Stimulated activated naive CD4-positive, alpha-beta T cell treated with Interleukin-2 at 50 U/mL for 16 hours (primary cell): ENCODE results near the gene LGALS7.
"Not testable (repeated sequence)": the region's sequence is repeated elsewhere in the genome, so short reads cannot be mapped to it uniquely, and the experiment has no call there.

Experiments
- DNase-seq: peaks from one replicate; lab custom pipeline; 2025; lab: John Stamatoyannopoulos, UW

Gene LGALS7

DNA sequence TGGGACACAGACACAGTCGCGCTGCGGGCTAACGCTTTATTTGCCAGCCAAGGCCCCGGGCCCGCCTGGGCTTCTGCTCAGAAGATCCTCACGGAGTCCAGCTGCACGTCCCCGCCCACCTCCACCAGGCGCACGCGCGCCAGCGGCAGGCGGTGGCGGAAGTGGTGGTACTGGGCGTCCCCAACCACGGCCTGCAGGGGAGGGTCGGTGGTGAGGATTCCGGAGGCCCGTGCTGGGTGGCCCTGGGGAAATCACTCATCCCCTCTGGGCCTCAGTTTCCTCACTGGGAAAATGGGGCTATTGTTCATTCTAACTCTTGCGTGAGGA is 2.4 kb downstream of the LGALS7 start:
- not testable (repeated sequence) for DNase-seq

DNA sequence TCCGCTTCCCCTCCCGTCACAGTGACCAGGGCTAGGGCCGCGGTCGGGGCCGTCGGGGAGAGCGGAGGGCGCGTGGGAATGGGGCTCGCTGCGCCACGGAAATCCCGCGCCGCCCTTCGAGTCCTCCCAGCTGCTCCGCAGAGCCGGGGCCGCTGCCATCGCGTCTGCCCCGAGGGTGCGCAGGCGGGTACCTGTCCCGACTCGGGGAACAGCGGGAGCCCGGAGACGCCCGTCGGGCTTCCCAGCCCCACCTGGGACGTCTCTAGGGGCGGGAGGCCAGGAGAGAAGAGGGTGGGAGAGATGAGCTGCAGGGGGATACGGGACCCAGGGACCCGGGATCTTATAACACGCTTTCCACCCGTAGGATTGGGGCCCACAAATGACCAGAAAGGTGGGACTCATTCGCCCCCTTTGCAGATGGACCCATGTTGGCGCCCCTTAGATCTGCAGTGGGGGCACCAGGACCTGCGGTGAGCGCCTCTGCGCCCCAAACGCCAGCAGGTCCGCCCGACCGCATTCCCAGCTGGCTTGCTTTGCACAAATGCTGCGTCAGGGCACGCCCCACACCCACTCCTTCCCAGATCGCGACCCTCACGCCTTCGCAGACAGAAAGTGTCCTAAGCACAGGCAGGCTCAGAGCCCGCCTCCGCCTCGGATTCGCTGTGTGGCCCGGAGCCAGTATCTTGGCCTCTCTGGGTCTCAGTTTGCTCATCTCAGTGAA is 2.9 kb downstream of the LGALS7 start:
- not testable (repeated sequence) for DNase-seq

DNA sequence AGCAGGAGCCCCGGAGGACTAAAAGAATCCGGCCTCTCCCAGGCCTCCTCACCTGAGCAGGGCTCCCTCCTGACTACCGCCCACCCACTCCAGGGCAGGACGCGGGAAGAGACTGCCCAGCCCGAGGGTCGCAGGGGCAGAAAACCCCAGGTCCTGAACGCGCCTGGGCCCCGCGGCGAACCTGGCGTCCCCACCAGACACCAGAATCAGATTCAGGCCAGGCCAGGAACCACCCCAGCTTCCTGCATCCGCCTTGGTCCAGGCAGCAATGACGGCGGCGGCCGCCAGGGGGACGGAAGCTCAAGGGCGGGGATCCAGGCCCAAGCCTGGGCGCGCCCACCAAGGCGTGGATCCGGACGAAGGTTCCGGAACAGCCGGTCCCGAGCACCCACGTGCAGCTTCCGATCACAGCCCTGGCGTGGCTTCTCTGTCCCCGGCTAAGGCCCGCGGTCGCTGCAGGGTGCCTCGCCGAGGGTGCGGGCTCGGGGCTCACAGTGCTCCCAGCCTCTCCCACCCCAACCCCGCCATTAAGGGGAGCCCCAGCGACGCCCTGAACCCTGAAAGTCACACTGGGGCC is 3.6 kb downstream of the LGALS7 start:
- DNase-seq = peak; percentile 84

DNA sequence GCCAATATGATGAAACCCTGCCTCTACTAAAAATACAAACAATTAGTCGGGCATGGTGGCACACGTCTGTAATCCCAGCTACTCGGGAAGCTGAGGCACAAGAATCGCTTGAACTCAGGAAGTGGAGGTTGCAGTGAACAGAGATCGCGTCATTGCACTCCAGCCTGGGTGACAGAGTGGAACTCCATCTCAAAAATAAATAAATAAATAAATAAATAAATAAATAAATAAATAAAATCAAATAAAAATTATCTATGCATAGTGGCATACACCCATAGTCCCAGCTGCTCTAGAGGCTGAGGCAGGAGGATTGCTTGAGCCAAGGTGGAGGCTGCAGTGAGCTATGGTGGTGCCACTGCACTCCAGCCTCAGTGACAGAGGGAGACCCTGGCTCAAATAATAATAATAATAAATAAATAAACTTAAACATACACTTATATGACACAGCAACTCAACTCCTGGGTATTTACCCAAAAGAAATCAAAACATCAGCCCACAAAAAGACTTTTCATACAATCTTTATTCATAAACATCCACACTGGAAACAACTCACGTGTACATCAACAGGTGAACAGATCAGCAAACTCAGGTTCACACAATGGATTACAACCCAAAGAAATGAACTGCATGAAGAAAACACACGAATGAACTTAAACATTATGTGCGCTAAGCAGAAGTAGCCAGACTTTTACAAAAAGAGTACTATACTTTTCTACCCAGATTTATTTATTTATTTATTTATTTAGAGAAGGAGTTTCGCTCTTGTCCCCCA is 6.9 kb downstream of the LGALS7 start:
- no peak for DNase-seq

DNA sequence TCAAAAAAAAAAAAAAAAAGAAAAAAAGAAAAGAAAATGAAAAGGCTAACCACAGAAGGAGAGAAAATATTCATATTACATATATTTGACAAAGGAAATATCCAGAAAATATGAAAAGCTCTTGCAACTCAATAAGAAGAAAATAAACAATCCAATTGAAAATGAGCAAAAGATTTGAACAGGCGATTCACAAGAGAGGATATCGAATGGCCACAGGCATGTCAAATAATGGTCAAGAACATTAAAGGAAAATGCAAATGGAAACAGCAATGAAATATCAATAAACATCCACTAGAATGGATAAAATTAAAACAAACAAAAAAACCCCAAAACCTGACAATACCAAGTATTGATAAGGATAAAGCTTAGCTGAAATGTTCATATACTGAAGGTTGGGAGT is 8.1 kb downstream of the LGALS7 start:
- no peak for DNase-seq

DNA sequence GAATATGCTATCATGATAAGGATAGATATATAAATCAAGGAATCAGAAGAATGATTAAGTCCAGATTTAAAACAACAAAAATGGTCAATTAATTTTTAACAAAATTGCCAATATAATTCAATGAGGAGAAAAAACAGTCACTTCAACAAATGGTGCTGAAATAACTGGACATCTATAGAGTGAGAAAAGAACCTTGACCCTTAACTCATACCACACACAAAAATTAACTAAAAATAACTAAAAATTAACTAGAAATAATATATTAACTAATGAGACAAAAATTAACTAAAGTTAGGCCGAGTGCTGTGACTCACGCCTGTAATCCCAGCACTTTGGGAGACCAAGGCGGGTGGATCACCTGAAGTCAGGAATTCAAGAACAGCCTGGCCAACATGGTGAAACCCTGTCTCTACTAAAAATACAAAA is 9.5 kb downstream of the LGALS7 start:
- no peak for DNase-seq

DNA sequence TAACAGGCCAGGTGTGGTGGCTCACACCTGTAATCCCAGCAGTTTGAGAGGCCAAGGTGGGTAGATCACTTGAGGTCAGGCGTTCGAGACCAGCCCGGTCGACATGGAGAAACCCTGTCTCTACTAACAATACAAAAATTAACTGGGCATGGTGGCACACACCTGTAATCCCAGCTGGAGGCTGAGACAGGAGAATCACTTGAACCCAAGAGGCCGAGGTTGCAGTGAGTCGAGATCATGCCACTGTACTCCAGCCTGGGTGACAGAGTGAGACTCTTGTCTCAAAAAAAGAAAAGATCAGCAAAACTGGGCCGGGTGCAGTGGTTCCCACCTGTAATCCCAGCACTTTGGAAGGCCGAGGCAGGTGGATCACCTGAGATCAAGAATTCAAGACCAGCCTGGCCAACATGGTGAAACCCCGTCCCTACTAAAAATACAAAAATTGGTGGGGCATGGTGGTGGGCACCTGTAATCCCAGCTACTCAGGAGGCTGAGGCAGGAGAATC is 11.4 kb downstream of the LGALS7 start:
- not testable (repeated sequence) for DNase-seq

DNA sequence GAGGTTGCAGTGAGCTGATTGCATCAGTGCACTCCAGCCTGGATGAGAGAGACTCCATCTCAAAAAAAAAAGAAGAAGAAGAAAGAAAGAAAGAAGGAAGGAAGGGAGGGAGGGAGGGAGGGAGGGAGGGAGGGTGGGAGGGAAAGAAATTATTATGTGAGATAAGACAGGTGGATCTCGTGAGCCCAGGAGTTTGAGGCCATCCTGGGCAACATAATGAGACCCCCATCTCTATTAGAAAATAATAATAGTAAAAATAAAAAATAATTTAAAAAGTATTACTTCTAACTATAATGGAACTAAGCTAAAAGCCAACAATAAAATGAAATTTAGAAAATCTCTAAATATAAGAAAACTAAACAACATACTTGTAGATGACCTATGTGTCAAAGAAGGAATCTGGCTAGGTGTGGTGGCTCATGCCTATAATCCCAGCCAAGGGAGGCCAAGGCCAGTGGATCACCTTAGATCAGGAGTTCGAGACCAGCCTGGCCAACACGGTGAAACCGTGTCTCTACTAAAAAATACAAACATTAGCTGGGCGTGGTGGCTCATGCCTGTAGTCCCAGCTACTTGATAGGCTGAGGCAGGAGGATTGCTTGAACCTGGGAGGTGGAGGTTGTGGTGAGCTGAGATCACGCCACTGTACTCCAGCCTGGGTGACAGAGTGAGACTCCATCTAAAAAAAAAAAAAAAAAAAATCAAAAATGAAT is 12.4 kb downstream of the LGALS7 start:
- not testable (repeated sequence) for DNase-seq

DNA sequence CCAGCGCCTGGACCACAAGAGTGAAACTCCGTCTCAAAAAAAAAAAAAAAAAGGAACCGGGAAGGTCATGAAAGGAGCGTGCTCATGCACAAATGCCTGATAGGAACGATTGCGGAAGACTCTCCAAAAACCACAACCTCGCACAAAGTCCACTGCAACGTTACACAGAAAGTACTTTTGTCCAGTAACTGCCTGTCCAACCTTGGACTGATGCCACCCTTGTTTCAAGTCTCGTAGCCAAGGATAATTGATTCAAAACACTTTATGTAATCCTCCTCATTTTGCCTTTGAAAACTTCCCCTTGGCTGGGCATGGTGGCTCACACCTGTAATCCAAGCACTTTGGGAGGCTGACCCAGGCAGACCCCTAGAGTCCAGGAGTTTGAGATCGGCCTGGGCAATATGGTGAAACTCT is 13.7 kb downstream of the LGALS7 start:
- DNase-seq = no peak

DNA sequence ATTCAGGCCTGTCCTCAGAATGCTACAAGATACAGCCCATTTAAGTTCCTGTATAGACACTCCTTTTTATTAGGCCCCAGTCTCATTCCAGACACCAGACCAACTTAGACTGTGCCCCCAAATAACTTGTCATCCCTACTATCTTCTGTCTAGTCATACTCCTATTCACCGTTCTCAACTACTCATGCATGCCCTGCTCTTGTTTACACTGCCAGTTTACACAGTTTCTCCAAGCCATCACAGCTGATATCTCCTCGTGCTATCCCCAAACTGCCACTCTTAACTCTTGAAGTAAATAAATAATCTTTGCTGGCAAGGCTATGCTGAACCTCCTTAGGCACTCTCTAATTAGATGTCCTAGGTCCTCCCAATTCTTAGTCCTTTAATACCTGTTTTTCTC is 19.1 kb downstream of the LGALS7 start:
- DNase-seq = not testable (repeated sequence)

DNA sequence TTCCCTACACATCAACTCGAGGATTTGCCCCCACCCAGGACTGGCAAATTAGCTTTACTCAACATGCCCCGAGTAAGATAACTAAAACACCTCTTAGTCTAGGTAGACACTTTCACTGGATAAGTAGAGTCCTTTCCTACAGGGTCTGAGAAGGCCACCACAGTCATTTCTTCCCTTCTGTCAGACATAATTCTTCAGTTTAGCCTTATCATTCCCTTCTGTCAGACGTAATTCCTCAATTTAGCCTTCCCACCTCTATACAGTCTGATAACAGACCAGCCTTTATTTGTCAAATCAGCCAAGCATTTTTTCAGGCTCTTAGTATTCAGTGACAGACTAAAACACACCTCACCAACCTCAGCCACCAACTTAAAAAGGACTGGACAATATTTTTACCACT is 19.5 kb downstream of the LGALS7 start:
- DNase-seq = not testable (repeated sequence)

DNA sequence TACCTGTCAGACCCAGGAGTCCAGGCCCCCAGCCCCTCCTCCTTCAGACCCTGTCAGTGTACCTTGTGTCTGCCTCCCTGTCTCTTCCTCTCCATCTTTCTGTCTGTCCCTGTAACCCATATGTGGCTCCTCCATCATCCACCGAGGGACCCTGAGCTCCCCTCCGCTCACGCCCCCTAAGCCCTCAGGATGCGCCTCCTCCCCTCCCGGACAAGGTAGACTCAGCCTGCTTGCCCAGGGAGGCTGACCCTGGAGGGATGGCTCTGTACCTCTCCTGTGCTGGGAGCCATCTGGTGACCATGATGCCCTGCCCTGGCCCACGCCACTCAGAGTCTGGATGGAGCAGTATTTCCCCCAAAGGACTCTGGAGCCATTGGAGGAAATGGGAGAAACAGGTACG is 28.0 kb downstream of the LGALS7 start:
- no peak for DNase-seq

DNA sequence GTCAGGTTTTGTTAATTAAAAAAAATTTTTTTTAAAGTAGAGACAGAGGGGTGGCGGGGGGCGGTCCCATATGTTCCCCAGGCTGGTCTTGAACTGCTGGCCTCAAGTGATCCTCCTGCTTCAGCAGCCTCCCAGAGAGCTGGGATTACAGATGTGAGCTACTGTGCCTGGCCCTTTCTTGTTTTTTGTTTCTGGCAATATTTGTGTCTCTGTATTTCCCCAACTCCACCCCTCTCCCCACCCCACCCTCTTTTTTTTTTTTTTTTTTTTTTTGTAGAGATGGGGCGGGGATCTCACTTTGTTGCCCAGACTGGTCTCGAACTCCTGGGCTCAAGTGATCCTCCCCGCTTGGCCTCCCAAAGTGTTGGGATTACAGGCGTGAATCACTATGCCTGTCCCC is 28.4 kb downstream of the LGALS7 start:
- no peak for DNase-seq

DNA sequence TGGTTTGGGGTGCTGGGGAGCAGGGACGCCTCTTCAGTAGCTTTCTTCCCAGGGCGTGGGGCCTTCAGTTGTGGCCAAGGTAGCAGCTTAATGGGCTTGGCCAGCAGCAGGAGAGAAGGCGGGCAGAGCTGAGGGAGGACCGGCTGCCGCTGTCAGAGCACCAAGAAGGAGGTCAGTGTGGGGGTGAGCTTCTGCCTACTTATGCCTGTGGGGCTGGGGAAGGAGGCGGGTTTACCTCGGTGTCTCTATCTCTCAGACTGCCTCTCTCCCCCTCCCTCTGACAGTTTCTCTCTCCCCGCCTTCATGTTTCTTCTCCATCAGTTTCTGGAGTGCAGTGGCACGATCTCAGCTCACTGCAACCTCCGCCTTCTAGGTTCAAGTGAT is 29.0 kb downstream of the LGALS7 start, which contains the start of gene CAPN12:
Gene CAPN12, minus strand, starts transcription at position 177 of the 384 bp plus-strand sequence. CDS start 309 bp downstream, outside the sequence.
- no peak for DNase-seq

DNA sequence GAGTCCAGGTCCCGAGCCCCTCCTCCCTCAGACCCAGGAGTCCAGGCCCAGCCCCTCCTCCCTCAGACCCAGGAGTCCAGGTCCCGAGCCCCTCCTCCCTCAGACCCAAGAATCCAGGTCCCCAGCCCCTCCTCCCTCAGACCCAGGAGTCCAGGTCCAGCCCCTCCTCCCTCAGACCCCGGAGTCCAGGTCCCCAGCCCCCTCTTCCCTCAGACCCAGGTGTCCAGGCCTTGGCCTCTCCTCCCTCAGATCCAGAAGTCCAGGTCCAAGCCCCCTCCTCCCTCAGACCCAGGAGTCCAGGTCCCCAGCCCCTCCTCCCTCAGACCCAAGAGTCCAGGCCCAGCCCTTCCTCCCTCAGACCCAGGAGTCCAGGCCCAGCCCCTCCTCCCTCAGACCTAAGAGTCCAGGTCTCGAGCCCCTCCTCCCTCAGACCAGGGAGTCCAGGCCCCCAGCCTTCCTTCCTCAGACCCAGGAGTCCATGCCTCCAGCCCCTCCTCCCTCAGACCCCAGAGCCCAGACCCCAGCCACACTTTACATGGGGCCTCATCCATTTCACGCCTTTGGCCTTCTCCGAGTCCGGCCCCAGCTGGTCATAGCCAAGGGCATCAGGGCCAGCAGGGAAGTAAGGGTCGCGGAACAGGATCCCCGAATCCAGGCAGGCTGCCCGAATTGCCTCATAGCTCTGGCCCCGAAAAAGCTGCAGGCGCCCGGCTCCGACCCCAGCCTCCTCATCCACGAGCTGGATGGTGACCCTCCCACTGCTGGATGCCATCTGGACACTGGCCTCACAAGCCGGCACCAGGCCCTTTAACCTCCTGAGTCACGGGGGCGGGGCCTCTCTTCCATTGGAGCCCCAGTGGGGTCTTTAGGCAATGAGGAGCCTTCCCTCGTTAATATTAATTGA is 29.7 kb downstream of the LGALS7 start:
- DNase-seq = no peak

DNA sequence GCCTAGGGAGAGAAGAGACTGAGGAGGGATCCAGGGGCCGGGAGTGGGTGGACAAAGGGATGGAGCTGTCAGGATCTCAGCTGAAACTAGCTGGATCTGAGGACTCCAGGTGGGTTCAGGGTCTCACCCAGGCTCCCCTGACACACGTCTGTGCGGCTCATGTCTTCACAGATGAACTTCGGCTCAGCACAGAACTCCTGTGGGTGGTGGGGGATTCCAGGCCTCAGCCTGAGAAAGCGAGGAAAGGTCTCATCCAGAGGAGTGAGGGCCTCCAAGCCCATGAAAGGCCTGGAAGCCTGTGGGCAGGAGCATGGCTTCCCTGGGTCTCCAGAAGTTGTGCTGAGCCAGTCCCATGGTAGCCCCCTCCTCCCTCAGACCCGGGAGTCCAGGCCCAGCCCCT is 30.4 kb downstream of the LGALS7 start:
- DNase-seq = no peak

DNA sequence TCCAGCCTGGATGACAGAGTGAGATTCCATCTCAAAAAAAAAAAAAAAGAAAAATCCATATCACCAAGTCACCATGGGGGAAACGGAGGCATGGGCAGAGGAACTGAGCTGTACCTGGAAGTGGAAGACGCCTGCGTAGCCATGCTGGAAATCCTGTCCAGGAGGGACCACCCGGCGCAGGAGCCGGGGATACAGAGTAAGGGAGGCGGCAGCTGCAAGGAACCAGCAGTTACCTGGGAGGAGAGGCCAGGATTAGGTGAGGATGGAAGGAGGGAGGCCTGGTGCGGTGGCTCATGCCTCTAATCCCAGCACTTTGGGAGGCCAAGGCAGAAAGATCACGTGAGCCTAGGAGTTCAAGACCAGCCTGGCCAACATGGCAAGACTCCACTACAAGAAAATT is 31.0 kb downstream of the LGALS7 start:
- DNase-seq = no peak

DNA sequence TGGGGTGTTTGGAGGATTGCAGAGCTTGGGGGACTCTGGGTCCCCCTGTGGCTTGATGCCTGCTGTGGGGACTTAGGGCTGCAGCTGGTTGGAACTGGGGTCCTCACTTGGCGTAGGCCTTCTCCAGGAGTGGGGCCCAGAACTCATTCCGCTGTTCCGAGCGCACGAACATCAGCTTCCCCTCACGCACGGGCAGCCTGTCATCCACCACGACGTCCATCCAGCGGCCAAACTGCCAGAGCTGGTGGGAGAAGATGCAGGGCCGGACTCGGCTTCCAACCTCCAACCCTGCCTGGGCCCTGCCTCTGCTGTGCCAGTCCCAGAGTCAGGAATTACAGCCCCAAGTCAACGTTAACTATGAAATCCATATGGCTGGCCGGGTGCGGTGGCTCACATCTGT is 31.6 kb downstream of the LGALS7 start:
- DNase-seq = no peak

DNA sequence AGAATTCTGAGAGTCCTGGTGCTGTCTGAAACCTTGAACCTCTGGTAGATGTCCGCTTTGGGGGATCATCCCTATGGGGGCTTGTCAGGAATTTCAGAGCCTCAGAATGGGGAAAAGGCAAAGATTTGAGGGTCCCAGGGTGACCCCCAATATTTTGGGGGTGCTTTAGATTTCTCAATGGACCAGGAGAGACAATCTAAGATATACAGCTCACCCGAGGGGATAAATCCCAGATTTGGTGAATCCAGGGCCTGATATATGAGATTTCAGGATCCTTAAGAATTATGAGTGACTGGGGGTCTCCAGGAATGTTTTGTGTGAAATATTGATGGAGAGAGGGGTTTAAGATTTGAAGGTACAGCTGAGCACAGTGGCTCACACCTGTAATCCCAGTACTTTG is 32.4 kb downstream of the LGALS7 start:
- DNase-seq = no peak

DNA sequence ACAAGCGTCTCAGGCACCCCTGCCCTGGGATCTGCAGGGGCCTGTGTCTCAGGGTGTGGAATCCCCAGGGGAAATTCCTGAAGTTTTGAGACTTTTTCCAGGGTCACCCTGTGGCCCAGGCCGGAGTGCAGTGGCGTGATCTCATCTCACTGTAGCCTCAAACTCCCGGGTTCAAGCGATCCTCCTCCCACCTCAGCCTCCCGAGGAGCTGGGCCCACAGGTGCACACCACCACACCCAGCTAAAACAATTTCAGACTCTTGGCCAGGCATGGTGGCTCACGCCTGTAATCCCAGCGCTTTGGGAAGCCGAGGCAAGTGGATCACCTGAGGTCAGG is 33.1 kb downstream of the LGALS7 start:
- DNase-seq = no peak
